ENCODE data around the gene RAB34.
"Not testable (repeated sequence)": the region's sequence is repeated elsewhere in the genome, so short reads cannot be mapped to it uniquely, and the experiment has no call there.

The RAB34 gene

DNA sequence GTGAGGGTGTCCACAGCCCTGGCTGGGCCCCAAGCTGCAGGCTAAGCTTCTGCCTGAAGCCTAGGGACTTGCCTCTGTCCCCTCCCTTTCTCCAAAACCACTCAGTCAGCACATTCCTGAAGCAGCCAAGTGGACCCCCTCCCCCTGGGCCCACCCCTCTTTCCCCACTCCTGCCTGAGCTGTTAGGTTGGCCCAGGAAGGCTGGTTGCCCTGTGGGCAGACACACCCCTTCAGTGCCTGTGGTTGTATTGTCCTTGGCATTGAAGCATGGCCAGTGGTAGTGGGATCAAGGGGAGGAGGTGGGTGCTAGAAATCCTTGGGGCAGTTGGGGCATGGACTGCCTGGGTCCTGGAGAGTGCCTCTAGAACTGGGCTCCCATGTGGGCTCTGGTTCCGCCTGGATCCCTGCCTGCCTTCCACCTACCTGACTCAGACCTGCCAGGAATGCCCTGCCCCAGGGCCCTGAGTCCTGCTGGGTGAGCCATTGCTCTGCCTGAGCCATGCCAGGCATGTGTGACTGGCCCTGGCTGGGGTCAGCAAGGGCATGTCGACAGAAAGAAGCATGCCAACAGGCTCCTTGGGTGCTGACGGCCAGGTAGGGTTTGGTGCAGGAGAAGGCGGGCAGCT, 28.2 kb upstream of the RAB34 start:
- DNase-seq, result no peak

- DNase-seq, result peak; percentile 50
Observed at GRCh38 chr17:28744972-28745785, 27.5 kb upstream of the RAB34 start.

DNA sequence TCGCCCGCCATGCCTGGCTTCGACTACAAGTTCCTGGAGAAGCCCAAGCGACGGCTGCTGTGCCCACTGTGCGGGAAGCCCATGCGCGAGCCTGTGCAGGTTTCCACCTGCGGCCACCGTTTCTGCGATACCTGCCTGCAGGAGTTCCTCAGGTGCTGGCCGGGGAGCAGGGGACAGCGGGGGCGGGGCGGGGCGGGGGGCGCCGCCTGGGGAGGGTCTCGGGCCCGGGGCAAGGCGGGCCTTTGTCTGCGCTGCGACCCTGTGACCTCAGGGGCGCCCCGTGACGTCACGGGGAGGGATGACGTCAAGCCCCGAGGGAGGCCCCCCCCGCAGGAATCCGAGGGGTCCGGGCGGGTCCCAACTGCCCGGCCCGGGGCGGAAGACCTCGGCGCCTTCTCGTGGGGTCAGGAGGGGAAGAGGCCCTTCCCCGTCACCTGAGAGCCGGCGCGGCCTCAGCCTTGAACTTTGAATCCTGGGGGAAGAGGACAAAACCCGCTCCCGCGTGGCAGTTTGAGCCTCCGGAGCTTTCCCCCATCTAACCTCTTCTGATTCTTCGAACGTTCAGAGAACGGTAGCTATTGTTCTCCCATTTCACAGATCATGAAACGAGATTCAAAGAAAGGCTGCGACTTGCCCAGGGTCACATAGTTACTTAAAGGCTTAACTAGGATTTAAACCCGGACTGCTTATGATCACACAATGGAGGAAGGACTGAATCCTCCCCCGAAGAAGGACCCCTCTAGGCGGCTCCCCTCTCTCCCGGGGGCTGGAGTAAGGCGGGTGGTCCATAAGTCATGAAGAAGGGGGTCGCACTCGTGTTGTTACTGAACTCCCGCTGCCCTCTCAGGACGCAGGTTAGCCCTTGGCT, 26.7 kb upstream of the RAB34 start:
- DNase-seq, result peak; percentile 59

DNA sequence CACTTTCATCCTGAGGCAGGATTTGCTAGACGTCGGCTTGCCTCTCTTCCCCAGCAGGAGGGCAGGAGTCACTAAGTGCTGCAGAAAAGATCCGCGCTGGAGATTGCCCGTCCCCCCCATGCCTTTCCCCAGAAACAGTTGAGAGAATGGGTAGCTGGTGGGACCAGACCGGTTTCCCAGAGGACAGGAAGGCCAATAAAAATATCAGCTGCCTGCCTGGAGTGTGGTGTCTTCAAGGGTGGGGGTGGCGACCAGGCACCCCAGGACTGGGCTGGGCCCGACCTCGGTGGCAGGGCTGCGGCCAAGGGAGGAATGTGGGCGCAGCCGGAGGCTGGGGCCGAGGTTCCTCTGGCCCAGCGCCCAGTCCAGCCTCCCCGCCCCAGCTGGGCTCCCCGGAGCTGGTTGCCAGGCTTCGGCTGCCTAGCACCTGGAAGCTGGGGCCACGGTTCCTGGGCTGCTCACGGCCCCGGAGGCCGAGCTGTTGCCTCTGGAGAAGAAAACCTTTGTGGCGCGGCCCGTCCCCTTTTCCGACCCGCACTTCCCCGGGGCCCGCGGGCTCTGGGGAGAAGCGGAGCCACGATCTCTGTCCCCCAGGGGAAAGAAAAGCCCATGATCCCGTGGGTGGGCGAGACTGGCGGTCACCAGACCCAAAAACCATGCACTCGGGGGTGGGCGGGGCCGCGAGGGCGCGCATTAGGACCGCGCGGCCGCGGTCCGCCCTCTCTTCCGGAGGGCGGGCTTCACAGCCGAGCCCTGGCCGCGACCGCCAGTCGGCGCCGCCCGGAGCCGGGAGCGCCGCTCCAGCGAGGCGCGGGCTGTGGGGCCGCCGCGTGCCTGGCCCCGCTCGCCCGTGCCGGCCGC, 25.8 kb upstream of the RAB34 start, which contains the start of gene TRAF4:
Gene TRAF4, plus strand, starts transcription at position 769 of the 861 bp plus-strand sequence. CDS start 102 bp downstream, outside the sequence.
- peak; percentile 84 for DNase-seq

DNA sequence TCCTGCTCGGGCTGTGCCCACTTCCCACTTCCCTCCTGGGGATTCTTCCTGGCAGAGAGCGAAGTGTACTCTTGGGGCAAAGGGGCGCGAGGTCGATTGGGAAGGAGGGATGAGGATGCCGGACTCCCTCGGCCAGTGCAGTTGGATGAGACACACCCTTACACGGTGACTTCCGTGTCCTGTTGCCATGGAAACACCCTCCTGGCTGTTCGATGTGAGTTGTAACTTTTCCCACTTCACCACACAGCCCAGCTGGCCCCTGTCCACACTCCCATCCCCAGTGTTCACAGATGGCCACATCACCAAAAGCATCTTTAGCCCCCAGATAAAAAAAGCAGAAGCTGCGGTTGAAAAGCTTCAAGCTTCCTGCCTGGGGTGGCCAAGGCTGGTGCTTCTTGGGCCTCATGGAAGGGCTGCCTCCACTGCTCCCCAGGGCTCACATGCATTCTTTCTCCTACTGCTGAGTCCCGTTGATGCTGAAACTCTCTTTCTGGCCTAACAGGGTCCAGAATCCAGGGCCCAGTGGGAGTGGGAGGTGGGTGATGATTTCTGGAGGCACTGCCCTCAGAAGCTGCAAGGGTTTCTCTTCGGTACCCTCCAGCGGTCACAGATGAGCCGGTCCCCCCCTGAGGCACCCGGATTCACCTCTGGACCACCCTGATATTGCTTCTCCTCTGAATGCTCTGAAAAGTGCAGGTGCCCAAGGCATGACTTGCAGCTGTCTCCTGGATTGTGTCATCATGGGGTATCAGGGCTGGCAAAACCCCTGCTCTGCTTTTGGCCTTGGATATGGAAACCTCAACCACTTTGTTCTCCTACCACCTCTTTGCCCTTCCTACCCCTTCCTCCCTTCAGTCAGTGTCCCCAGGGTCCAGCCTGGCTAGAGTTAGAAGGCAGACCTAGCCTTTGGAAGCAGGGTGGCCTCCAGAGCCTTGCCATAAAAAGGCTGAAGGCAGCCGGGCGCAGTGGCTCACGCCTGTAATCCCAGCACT, 24.0 kb upstream of the RAB34 start:
- no peak for DNase-seq

- DNase-seq, result no peak
Observed at GRCh38 chr17:28740406-28741357, 23.0 kb upstream of the RAB34 start.

DNA sequence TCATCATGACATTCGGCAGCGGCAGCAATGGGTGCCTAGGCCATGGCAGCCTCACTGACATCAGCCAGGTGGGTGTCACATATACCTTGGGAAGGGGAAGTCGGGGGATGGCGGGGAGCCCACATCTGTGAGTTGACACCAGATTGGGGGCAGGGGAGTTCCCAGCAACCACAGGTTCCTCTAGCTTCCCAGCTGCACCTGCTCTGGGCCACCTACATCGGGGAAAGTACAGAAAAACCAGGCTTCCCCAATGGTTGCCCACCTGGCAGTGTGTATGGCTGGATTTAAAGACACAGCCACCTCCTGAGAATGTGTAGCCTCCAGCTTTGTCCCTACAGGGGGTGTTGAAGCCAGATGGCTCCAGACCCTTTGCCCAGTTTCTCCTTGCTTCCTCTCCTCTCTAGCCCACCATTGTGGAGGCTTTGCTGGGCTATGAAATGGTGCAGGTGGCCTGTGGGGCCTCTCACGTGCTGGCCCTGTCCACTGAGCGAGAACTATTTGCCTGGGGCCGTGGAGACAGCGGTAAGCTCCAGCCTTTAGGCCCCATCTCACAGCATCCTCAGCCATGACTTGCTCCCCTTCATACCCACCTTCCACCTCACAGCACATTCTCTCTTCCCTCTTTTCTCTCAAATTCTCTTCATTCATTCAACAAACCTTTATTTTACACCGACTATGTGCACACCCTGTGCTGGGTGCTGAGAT, 21.2 kb upstream of the RAB34 start:
- DNase-seq, result no peak

GRCh38 chr17:28737770-28738679, 20.4 kb upstream of the RAB34 start:
- no peak for DNase-seq

- DNase-seq, result no peak
Observed at GRCh38 chr17:28737316-28737715, 19.6 kb upstream of the RAB34 start.

DNA sequence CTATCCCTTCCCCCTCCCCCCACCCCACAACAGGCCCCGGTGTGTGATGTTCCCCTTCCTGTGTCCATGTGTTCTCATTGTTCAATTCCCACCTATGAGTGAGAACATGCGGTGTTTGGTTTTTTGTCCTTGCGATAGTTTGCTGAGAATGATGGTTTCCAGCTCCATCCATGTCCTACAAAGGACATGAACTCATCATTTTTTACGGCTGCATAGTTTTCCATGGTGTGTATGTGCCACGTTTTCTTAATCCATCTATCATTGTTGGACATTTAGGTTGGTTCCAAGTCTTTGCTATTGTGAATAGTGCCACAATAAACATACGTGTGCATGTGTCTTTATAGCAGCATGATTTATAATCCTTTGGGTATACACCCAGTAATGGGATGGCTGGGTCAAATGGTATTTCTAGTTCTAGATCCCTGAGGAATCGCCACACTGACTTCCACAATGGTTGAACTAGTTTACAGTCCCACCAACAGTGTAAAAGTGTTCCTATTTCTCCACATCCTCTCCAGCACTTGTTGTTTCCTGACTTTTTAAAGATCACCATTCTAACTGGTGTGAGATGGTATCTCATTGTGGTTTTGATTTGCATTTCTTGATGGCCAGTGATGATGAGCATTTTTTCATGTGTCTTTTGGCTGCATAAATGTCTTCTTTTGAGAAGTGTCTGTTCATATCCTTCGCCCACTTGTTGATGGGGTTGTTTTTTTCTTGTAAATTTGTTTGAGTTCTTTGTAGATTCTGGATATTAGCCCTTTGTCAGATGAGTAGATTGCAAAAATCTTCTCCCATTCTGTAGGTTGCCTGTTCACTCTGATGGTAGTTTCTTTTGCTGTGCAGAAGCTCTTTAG, 18.5 kb upstream of the RAB34 start:
- not testable (repeated sequence) for DNase-seq

DNA sequence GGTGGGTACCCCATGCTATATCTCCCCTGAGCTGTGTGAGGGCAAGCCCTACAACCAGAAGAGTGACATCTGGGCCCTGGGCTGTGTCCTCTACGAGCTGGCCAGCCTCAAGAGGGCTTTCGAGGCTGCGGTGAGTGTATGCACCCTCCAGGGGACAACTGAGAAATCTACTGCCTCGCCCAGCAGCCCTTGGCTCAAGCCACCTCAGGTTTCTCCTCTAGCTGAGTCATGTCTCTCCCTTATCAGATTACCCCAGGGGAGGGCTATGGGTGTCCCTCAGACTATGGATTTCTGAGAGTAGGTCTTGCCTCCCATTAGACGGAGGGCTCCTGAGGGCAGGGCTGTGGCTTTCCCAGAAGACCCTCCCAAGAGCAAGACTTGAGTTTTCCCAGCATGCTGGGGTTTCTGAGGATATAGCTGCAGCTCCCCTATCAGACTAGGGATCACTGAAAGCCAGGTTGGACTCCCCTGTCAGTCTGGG, 17.6 kb upstream of the RAB34 start:
- no peak for DNase-seq

DNA sequence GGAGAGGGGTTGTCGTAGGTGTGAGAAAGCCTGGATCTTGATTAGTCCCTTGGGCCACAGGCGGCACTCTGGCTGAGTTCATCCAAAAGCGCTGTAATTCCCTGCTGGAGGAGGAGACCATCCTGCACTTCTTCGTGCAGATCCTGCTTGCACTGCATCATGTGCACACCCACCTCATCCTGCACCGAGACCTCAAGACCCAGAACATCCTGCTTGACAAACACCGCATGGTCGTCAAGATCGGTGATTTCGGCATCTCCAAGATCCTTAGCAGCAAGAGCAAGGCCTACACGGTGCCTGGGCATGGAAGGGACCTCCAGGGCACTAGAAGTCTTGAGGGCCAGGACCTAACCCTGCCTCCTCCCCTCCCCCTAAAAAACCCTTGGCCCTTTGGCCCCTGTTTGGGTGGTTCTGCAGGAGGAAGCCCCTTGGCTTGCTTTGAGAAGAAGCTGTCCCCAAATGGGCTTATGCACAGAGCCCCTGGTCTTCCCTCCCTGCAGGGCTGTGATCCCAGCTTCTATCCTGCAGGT, 17.1 kb upstream of the RAB34 start:
- DNase-seq, result no peak

GRCh38 chr17:28733346-28733745, 15.7 kb upstream of the RAB34 start:
- DNase-seq, result no peak

GRCh38 chr17:28729950-28730330, 12.3 kb upstream of the RAB34 start:
- no peak for DNase-seq

DNA sequence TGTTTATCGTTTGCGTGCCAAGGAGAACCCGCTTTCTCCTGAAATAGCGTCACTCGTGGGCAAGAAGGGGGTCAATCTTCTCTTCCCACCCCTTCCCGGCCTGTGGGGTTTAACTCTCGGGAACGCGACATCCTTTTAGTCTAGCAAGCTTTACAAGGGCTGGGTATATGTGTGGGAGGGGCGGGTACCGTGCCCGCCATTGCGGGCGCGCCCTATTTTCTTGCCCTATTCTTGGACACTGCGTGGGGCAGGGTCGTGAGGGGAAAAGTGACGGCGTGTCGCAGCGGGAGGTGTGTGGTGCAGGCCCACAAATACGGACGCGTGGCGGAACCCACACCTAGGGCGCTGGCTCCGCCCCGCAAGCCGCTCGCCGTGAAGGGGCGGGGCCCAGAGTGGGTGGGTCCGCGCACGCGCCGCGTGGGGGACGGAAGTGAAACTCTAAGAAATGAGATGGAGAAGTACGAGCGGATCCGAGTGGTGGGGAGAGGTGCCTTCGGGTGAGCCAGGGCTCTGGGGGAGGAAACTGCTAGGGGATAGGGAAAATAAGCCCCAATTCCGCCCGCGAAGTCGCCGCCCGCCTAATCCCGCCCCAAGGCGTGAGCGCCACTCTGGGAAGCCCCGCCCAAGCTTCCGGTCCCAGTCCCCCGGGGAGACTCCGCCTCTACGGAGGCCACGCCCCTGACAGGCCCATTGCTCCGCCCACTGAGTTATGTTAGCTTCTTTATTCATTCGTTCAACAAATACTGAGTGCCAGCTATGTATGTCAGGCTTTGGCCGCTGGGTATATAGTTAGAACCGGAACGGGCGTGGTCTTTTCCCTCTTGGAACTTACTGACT, 10.9 kb upstream of the RAB34 start, which contains the start of gene NEK8:
Gene NEK8, plus strand, starts transcription at position 425 of the 837 bp plus-strand sequence. Its CDS starts 26 bp downstream, at position 451.
- peak; percentile 97 for DNase-seq
